HG03196 (cell line): ENCODE data around the gene EHMT1.
"Not testable (repeated sequence)": the region's sequence is repeated elsewhere in the genome, so short reads cannot be mapped to it uniquely, and the experiment has no call there.

Experiments
- ATAC-seq: cut with Tn5 transposase; IDR thresholded peaks from one replicate; pipeline ENCODE4 v1.9.1; 2021; ENCODE audit not compliant: unreplicated experiment

Gene EHMT1

DNA sequence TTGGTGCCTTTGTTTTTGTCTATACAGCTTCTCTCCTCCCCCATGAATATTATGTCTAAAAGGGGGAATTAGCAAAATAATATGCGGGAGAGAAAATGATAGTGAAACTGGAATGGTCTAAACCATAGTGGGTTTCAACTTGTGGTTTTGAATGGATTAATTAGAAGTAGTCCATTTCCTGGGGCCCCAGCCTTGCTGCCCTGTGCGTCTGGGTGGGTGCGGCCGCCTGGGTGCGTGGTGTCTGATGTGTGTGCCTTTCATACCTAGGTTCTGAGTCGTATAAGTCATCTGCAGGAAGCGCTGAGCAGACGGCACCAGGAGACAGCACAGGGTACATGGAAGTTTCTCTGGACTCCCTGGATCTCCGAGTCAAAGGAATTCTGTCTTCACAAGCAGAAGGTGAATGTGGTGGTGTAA, 138.8 kb downstream of the EHMT1 start:
- ATAC-seq = no peak

DNA sequence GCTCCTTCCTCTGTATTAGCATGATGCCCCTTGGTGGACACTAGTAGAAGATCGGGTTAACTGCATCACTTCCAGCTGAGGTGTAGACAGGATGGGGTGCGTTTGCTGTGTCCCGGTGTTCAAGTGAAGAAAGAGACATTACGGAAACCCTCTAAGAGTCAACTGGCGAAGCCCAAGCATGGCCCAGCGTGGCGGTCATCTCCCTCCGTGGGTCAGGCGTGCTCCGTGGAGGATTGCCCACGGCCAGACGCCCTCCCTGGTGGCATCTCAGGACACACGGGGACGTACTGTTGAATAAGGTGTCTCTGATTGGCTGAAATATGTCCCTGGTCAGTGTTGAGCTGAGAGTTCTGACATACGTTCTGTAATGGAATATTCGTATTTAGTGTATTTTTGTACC, 139.3 kb downstream of the EHMT1 start:
- ATAC-seq = no peak

DNA sequence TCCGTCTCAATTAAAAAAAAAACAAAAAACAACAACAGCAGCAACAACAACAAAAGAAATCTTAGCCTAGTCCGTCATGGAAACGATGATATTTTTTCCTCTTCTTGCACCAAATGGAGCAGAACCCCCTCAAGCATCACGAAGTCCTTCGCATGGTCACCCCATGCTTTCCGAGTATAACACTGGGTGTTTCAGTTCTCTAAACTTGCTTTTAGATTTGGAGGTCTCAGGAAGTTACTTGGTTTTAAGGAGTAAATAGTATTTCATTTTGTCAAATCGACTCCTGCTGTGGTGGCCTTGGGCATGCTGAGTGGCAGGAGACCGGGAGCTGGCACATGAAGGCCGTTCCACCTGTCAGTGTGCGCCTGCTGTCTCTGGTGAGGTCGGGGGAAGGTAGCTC, 140.3 kb downstream of the EHMT1 start:
- ATAC-seq = no peak

DNA sequence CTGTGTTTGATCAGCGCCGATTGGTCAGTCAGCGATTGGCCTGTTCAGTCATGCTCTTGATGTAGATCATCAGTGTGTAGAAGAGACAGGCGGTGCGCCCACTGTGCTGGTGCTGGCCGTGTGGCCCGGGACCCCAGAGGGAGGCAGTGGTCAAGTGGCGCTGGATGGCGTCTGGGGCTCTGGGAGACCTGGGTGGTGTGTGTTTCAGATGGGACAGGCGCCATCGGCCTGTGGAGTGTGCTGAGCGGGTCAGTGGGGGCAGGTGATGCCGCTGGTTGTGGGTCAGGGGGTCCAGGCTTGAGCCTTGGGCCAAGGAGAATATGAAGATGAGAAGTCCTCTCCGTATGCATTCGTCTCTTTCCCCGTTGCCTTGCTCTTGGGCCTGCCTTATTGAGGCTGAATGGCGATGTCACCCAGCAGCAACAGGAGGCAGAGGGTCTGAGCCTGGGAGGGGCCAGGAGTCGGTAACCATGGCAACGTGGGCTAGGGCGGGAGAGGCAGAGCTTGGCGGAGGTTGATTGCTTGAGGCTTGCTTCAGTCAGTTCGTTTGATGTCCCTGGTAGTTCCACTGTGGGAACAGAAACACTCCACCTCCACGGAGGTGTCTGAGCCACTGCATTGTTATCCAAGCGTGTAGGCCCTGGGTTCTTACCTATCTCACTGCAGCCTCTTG, 141.0 kb downstream of the EHMT1 start:
- no peak for ATAC-seq

DNA sequence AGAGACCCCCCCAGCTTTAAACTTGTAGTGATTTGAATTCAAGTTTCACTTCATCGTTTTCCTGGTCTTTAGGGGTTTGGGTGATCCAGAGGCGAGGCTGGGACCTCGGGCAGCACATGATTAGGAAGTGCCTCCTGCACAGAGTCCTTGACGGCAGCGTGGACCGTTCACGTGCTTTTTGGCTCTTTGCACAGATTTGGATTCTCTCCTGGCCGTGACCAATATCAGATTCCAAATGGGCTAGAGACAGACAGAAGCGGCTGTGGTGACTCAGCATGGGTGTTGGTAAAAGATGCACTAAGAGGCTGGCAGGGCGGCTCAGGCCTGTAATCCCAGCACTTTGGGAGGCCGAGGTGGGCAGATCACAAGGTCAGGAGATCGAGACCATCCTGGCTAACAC, 141.6 kb downstream of the EHMT1 start:
- ATAC-seq = no peak

DNA sequence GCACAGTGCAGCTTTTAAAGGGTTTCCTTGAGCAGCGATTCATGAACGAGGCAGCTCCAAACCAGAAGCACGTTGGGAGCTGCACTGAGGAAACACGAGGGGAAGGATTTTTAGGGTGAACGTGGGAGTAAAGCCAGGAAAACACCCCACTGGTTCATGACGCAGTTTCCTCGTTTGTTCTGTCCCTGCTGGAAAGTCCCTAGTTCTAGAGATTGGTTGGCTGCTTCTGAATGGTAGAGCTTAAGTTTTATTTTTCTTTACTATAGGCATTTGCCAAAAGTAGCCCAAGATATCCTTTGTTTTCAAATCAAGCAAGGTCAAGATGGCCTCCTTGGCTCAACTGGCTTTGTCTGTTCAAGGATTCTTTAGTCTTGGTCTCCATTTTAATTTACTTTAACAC, 142.2 kb downstream of the EHMT1 start:
- no peak for ATAC-seq

DNA sequence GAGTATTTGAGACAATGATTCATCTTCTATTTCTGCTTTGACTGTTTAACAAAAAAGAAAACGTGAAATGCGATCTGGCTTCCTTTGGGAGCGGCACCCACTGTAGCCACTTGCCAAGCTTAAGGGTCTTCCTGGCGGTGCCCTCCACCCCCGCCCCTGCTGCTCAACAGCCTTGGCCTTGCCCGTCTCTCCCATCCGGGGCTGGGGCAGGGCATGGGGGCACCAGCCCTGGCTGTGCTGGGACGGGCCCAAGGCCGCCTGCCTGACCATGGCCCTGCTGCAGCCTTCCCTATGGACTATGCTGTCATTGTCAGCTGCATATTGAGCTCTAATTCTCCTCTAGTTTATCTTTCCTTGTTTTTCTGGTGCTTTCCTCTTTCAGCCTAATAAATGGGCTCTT, 143.0 kb downstream of the EHMT1 start:
- ATAC-seq = no peak

DNA sequence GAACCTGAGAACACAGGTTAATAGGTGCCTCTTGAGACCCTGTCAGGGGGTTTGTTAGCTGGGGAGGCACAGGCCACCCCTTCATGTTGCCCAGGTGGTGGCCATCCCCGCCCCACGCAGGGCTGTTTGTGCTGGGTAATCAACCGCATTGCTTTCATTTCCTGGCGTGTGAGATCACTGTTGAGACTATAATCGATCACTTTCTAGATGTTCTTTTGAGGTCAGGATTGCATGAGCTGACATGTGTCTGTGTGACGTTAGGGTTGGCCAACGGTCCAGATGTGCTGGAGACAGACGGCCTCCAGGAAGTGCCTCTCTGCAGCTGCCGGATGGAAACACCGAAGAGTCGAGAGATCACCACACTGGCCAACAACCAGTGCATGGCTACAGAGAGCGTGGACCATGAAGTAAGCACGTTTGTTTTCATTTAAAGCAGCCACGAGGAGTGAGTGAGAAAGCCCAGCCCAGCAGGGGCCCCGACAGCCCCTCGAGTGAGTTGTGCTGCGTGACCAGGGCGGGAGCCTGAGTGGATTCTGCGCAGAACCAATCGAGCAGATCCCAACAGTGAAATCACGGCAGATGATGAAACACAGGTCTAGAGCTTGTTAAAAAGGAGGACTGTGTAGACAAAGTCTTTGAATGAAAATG, 143.7 kb downstream of the EHMT1 start:
- no peak for ATAC-seq

DNA sequence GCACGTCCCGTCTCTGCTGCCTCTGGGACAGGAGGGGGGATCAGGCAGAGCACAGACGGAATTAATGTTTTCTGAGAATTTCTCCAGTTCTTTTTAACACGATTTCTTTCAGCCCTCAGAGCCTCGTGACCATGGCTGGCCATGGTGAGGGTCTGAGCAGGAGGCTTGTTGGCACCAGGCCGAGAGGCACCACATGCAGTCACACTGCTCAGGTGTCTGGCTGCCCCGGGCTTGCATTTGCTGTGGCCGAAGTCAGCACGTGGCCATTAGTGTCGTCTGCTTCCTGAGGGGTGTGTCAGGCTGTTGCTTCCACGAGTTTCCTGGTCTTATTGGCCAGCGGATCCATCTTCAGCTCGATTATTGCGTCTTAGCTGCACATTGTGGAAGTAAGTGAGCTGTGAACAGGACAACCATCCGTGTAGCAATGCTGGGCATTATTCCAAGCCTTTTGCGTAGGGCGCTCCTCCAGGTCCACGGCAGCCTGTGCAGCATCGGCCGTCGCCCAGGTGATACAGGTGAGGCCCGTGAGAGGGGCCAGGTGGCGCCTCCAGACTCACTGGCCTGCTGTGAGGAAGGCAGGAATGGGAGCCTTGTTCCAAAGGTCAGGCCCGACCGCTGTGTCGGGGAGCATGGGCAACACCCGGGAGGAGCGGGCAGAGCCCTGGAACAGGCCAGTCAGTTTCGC, 144.6 kb downstream of the EHMT1 start:
- no peak for ATAC-seq

DNA sequence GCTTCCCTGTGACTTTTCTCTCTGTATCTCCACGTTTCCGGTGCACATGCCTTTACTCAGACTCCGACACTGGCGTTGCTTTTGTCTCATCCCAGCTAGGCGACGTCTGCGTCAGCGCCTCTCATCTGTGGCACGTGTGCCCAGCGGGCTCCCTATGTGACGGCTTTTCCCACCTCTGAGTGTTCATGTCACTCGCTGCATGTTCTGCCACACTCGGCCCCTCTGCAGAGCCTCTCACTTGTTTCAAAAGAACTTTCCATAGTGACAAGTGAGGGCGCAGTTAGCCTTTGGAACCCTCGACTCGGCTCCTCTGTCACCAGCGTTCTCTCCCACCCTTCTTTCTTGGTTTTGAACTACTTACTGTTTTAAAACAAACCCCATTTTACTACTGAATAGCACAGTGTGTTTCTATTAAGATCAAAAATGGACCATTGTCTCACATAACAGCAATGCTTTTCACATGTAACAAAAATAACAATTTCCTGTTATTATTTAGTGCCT, 145.4 kb downstream of the EHMT1 start:
- no peak for ATAC-seq

DNA sequence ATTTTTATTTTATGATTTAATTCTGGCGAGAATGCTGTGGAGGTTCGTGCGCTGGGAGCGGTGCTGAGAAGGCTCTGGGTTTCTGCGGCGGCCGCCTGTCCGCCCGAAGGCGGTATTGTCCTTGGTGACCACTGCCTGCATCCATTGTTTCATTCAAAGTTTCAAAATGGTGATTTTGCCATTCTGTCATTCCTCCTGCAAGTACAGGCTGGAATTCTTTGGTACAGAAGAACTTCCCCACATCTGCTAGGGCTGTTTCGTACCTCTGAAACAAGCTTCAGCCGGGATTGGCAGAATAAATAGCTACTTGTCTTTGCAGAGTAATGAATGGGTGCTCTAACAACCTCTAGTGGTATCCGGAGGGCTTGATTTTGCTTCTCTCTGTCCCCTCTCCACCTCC, 146.2 kb downstream of the EHMT1 start:
- ATAC-seq = no peak

DNA sequence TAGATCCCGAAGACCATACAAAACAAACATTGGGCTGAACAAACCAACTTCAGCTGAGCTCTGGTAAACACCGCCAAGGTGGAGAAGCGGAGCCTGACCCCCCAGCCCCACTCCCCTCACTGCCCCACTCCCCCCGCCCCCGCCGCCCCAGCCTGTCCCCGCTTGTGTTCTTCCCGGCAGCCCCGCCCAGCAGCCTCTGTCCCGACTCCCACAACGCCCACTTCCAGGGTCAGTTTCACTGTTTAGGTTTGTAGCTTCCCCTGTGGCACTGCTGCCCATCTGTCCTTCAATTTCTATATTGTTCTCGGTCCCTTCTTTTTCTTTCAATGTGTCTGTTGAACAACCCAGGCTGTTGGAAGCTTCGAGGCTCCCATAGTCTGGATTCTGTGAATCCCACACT, 146.7 kb downstream of the EHMT1 start:
- ATAC-seq = no peak

DNA sequence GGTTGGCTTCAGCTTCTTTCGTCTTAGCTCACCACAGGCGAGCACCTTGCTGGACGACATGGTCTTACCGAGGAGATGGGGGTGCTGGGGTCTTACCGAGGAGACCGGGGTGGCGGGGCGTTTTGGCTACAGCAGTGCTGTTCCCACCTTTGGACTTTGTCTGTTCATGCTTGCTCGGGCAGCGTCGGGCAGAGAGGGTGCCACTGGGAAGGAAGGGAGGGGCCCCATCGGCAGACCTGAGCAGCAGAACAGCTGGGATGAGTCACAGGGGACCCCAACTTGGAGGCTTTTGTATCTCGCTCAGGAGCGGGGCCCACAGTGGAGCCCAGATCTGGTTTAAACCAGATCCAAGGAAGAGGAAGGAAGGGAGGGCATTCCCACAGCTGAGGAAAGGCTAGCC, 152.8 kb downstream of the EHMT1 start:
- no peak for ATAC-seq

DNA sequence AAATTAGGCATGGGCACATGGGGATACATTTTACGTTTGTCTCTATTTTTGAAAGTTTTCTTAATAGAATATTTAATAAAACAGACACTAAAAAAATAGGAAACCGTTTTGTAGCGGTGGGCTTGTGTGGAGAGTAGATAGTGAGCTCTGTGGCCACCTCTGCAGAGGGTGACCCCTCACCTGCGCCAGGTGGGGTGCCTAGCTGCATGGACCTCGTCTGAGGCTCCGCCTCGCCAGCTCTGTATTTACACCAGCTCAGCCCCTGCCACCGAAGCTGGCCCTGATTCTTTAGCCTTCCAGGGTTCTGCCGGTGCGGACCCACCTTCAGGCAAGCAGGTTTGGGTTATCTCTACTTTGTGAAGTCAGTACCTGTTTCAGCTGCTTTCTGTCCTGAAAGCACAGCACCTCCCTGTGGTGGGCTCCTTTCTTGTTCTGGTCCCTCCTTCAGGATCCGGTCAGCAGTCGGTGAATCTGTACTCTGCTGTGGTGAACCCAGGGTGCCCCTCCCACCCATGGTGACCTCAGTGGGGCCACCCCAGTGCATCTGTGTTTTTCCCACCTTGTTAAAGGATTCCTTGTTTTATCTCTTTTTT, 153.6 kb downstream of the EHMT1 start:
- ATAC-seq = no peak

DNA sequence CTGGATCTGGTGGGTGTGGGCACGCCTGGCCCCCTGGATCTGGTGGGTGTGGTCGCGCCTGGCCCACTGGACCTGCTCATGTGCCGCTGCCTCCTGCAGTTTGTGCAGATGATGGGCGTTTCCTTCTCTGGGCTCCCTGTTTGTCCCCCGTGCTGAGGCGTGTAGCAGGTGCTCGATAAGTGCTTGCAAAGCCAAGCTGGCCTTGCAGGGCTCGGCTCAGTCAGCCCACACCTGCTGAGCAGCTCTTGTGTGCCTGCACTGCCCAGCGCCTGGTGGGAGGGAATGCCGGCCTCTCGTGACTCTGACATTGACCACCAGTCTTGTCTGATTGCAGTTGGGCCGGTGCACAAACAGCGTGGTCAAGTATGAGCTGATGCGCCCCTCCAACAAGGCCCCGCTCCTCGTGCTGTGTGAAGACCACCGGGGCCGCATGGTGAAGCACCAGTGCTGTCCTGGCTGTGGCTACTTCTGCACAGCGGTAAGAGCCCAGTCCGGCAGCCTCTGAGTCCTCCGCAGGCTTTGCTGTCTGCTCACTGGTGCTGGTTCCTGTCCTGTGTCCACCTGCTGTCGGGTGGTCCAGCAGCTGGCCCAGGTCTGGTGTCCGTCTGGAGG, 156.1 kb downstream of the EHMT1 start:
- ATAC-seq = no peak

DNA sequence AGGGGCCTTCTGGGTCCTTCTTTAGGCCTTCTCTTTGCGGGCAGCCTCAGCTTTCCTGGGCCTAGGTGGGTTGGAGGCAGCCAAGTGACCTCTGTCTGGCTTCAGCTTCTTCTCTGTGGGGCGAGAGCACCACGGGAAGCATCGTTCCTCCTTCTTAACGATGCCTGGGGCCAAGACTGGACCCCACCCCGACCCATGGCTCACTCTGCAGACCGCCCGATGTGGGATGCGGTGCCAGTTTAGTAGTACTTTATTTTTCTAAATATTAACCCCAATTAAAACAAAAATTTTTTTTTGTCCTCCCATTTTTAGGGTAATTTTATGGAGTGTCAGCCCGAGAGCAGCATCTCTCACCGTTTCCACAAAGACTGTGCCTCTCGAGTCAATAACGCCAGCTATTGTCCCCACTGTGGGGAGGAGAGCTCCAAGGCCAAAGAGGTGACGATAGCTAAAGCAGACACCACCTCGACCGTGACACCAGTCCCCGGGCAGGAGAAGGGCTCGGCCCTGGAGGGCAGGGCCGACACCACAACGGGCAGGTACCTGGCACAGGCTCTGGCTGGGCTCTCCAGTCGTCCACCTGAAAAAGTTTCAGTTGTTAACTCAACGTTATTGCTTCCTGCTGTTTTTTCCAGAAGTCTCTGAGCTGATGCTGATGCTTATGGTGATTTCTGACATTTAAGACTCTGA, 157.6 kb downstream of the EHMT1 start:
- ATAC-seq = no peak

DNA sequence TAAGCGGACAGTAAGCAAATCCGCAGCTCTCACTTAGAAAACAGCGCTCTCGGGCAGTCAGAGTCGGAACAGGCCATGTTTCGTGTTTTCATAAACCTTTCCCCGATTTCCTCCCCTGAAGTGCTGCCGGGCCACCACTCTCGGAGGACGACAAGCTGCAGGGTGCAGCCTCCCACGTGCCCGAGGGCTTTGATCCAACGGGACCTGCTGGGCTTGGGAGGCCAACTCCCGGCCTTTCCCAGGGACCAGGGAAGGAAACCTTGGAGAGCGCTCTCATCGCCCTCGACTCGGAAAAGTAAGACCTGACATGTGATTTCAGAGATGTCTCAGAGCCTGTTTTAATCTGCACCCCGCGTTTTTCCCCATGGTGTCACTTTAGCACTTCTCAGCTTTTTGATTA, 159.0 kb downstream of the EHMT1 start:
- ATAC-seq = no peak

DNA sequence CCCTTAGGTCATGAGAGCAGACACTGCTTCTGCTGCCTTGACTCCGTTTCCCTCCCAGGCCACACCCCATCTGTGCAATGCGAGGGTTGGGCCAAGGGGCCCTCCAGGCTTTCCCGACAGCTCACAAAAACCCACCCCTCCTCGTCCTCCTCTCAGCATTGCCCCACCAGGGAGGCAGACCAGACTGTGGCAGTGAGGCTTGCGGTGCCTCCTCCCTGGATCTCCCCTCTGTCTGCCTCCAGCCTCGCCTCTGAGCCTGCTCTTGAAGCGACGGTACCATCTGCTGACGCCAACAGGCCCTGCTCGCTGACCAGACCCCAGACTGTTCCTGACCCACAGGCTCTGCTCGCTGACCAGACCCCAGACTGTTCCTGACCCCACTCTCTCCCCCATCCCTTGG, 159.5 kb downstream of the EHMT1 start:
- ATAC-seq = no peak

DNA sequence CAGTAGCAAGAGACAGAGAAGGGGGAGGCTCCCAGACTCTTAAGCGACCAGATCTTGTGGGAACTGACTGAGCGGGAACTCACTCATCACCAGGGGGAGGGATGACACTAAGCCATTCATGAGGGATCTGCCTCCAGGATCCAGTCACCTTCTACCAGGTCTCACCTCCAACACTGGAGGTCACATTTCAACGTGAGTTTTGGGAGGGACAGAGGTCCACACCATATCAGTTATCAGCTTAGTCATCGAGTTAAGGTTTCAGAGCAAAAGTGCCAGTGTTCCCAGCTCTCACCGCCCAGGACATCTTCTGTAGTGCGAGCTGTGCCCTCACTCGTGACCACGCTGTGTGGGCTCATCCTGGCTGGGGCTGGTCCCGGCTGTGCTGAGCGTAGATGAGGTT, 160.1 kb downstream of the EHMT1 start:
- no peak for ATAC-seq

DNA sequence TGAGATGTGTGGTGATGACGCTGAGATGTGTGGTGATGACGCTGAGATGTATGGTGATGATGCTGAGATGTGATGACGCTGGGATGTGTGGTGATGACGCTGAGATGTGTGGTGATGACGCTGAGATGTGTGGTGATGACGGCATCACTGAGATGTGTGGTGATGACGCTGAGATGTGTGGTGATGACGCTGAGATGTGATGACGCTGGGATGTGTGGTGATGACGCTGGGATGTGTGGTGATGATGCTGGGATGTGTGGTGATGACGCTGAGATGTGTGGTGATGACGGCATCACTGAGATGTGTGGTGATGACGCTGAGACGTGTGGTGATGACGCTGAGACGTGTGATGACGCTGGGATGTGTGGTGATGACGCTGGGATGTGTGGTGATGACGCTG, 161.2 kb downstream of the EHMT1 start:
- ATAC-seq = not testable (repeated sequence)
